Thyroid gland (tissue), 4 donors: Measurements from ENCODE around the gene DDIT4L.

Source experiments
- POLR2A ChIP-seq, 2 donors: fragments of 450-650 bp; IDR thresholded peaks; one replicate each; pipeline ENCODE4 v1.6.1; 2017; ENCODE audit warnings: antibody characterized with exemption in 2 of 2, mild to moderate bottlenecking in 2 of 2, moderate library complexity in 1 of 2
- TF ChIP-seq, protein P1 (sequence below), 6 experiments: fragments of 200-600 bp in 3 of 6; fragments of 450-650 bp in 3 of 6; sonication (generic) in 3 of 6; IDR thresholded peaks; one replicate each; pipeline ENCODE4 v1.5.1; 2016 to 2019; ENCODE audit warnings: antibody characterized with exemption in 6 of 6, mild to moderate bottlenecking in 2 of 6, inconsistent platforms in 1 of 6, moderate library complexity in 1 of 6

- TF ChIP-seq, protein P1, sequence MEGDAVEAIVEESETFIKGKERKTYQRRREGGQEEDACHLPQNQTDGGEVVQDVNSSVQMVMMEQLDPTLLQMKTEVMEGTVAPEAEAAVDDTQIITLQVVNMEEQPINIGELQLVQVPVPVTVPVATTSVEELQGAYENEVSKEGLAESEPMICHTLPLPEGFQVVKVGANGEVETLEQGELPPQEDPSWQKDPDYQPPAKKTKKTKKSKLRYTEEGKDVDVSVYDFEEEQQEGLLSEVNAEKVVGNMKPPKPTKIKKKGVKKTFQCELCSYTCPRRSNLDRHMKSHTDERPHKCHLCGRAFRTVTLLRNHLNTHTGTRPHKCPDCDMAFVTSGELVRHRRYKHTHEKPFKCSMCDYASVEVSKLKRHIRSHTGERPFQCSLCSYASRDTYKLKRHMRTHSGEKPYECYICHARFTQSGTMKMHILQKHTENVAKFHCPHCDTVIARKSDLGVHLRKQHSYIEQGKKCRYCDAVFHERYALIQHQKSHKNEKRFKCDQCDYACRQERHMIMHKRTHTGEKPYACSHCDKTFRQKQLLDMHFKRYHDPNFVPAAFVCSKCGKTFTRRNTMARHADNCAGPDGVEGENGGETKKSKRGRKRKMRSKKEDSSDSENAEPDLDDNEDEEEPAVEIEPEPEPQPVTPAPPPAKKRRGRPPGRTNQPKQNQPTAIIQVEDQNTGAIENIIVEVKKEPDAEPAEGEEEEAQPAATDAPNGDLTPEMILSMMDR (IDR thresholded peaks at IDR 0.05) = no peak
- TF ChIP-seq POLR2A (IDR thresholded peaks at IDR 0.05) = no peak
Observed at GRCh38 chr4:100208459-100208858, 18.2 kb upstream of the DDIT4L start.
